CD14-positive monocyte (primary cell): ENCODE results near the gene CPNE9. TPM values are rescaled to one million over a fixed set of nuclear protein-coding genes. Genes with fewer than 3 reads are reported as not detected.
A peak's percentile ranks its signal among the peaks of the same experiment; 100 is the strongest.

Experiments
- DNase-seq, 3 donors: peaks; one replicate each; pipeline ENCODE4 v3.0.0-alpha.2; 2011 to 2022
- H2AFZ ChIP-seq: 2 replicates; pipeline ENCODE4 v1.6.0; 2012; ENCODE audit warnings: mild to moderate bottlenecking, low read depth, low read length, inconsistent platforms; ENCODE audit not compliant: insufficient read depth, poor library complexity, severe bottlenecking
- H3K27ac ChIP-seq, 2 donors: 1 replicate in 1 of 2; 2 replicates in 1 of 2; pipeline ENCODE4 v1.5.1; 2012 to 2013; ENCODE audit warnings: low read length in 2 of 2, control low read depth in 1 of 2, inconsistent platforms in 1 of 2, low read depth in 1 of 2, mild to moderate bottlenecking in 1 of 2
- H3K27me3 ChIP-seq, 2 donors: one replicate each; pipeline versions ENCODE4 v1.6.0 to v1.6.1; 2011 to 2013; ENCODE audit warnings: low read length in 2 of 2; ENCODE audit not compliant: control insufficient read depth in 2 of 2, insufficient read depth in 2 of 2
- H3K36me3 ChIP-seq, 2 donors: replicated peaks in 1 of 2; 1 replicate in 1 of 2; 2 replicates in 1 of 2; pipeline versions ENCODE4 v1.5.1 to v1.6.1; 2012 to 2013; ENCODE audit warnings: low read length in 2 of 2, control low read depth in 1 of 2, inconsistent platforms in 1 of 2, mild to moderate bottlenecking in 1 of 2; ENCODE audit not compliant: insufficient read depth in 2 of 2, control insufficient read depth in 1 of 2
- H3K4me1 ChIP-seq, 2 donors: 1 replicate in 1 of 2; 2 replicates in 1 of 2; pipeline versions ENCODE4 v1.5.1 to v1.6.1; 2012 to 2013; ENCODE audit warnings: low read length in 2 of 2, control low read depth in 1 of 2, inconsistent platforms in 1 of 2, mild to moderate bottlenecking in 1 of 2, moderate library complexity in 1 of 2; ENCODE audit not compliant: insufficient read depth in 2 of 2, control insufficient read depth in 1 of 2
- H3K4me2 ChIP-seq: replicated peaks from 2 replicates; pipeline ENCODE3; 2012; ENCODE audit warnings: low read length, moderate library complexity, mild to moderate bottlenecking; ENCODE audit not compliant: poor library complexity, severe bottlenecking; ENCODE audit errors: extremely low read depth
- H3K4me3 ChIP-seq, 3 experiments: fragments of 200-600 bp in 1 of 3; sonication (generic) in 1 of 3; replicated peaks in 1 of 3; 1 replicate in 2 of 3; 2 replicates in 1 of 3; pipeline ENCODE4 v1.5.1; 2011 to 2013; ENCODE audit warnings: low read length in 3 of 3, mild to moderate bottlenecking in 3 of 3, control low read depth in 2 of 3, low read depth in 2 of 3, inconsistent platforms in 1 of 3, moderate library complexity in 1 of 3
- H3K79me2 ChIP-seq: 2 replicates; pipeline ENCODE4 v1.6.0; 2012; ENCODE audit warnings: mild to moderate bottlenecking, control low read depth, inconsistent platforms, low read length, moderate library complexity; ENCODE audit not compliant: insufficient read depth
- H3K9ac ChIP-seq: 2 replicates; pipeline ENCODE4 v1.6.0; 2017; ENCODE audit warnings: low read length, mild to moderate bottlenecking; ENCODE audit not compliant: insufficient read depth, poor library complexity, severe bottlenecking
- H3K9me3 ChIP-seq, 2 donors: replicated peaks in 1 of 2; 1 replicate in 1 of 2; 2 replicates in 1 of 2; pipeline versions ENCODE4 v1.5.1 to v1.6.1; 2012 to 2013; ENCODE audit warnings: low read length in 2 of 2, control low read depth in 1 of 2; ENCODE audit not compliant: control insufficient read depth in 1 of 2, insufficient read depth in 1 of 2
- H4K20me1 ChIP-seq: 2 replicates; pipeline ENCODE4 v1.6.0; 2012; ENCODE audit warnings: mild to moderate bottlenecking, low read length, control low read depth, moderate library complexity; ENCODE audit not compliant: insufficient read depth
- H3K27ac Mint-ChIP-seq, 7 donors: one replicate each; pipeline ENCODE4 v1.8.0; 2020; ENCODE audit warnings: mild to moderate bottlenecking in 7 of 7, mixed read lengths in 7 of 7, moderate library complexity in 6 of 7, inconsistent platforms in 2 of 7
- H3K27me3 Mint-ChIP-seq, 3 donors: one replicate each; pipeline ENCODE4 v1.8.0; 2021 to 2022; ENCODE audit warnings: low read depth in 3 of 3, mild to moderate bottlenecking in 3 of 3, mixed read lengths in 3 of 3, moderate library complexity in 3 of 3, inconsistent platforms in 1 of 3
- H3K36me3 Mint-ChIP-seq, 2 donors: one replicate each; pipeline ENCODE4 v1.8.0; 2020; ENCODE audit warnings: mixed read lengths in 2 of 2, inconsistent platforms in 1 of 2, mild to moderate bottlenecking in 1 of 2
- H3K4me1 Mint-ChIP-seq: one replicate; pipeline ENCODE4 v1.8.0; 2020; ENCODE audit warnings: mild to moderate bottlenecking, mixed read lengths
- H3K4me3 Mint-ChIP-seq, 2 donors: one replicate each; pipeline ENCODE4 v1.8.0; 2020; ENCODE audit warnings: mild to moderate bottlenecking in 2 of 2, mixed read lengths in 2 of 2, moderate library complexity in 1 of 2
- H3K9me3 Mint-ChIP-seq, 7 donors: one replicate each; pipeline ENCODE4 v1.8.0; 2020 to 2022; ENCODE audit warnings: mixed read lengths in 7 of 7, mild to moderate bottlenecking in 6 of 7, moderate library complexity in 6 of 7, inconsistent platforms in 2 of 7
- WGBS: methylation state at CpG from one replicate; pipeline ENCODE4 v1.1.5; 2013; ENCODE audit warnings: missing lambda C conversion rate; ENCODE audit not compliant: insufficient coverage; 5-methylcytosine and 5-hydroxymethylcytosine counted together
- intact Hi-C, 2 donors: fragments of 100-400 bp; cut with micrococcal nuclease; formaldehyde crosslinking; loops; one replicate each; pipeline versions ENCODE4 v1.15.0 to v1.15.1; 2023
- polyA plus RNA-seq, 3 donors: library from polyadenylated mRNA; depleted of rRNA in 1 of 3; unstranded in 2 of 3; stranded (reverse) in 1 of 3; fragments of 300-500 nt in 2 of 3; fragments of >200 nt in 1 of 3; fragmentation: Illumina TruSeq in 2 of 3; gene quantifications; 1 replicate in 2 of 3; 2 replicates in 1 of 3; pipeline ENCODE4 v1.2.3, GENCODE V29; 2012 to 2021
- TF ChIP-seq, protein P1 (sequence below): fragments of 200-600 bp; IDR thresholded peaks from one replicate; pipeline ENCODE4 v1.8.0; 2022; ENCODE audit warnings: antibody characterized with exemption, mild to moderate bottlenecking

CPNE9 gene
- polyA plus RNA-seq, 3 donors, result 0.51 to 0.55 TPM; not detected in 1

DNA sequence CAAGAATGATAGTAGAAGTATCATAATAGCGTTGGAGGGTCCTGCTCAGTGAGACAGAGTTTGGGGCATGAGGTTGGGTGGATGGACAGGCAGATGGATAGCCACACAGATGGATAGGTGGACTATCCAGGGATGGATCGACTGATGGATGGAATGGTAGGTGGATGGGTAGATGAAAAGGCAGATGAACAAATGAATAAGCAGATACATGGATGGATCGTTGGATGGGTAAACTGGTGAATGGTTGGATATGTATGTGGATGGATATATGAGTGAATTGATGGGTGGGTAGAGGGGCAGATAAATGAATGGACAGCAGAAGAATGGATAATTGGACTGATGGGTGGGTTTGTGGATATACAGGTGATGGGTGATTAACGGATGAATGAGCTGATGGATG is 9.5 kb downstream of the CPNE9 start:
- no peak overlapping the region for H3K4me3 Mint-ChIP-seq
- H3K27me3 Mint-ChIP-seq, result peaks cover 0 to 3% (median 0%) of the 10 kb centered on the region in 3 donors
- Histone ChIP-seq H3K9me3 (no peaks in the 10 kb centered on the region), H3K27ac (no peak overlapping the region), H3K4me1 (peaks cover 29 to 33% of the 10 kb centered on the region in 2 donors), H2AFZ (no peak overlapping the region), H3K79me2 (no peaks in the 10 kb centered on the region), H3K4me2 (no peak overlapping the region), H3K36me3 (no peaks in the 10 kb centered on the region), H4K20me1 (no peaks in the 10 kb centered on the region), H3K4me3 (no peak overlapping the region), H3K27me3 (no peaks in the 10 kb centered on the region), H3K9ac (no peak overlapping the region)
- intact Hi-C loops, result no loop called here
- WGBS, result 94% methylated on average over 4 of the region's 4 CpGs
- TF ChIP-seq, protein P1, sequence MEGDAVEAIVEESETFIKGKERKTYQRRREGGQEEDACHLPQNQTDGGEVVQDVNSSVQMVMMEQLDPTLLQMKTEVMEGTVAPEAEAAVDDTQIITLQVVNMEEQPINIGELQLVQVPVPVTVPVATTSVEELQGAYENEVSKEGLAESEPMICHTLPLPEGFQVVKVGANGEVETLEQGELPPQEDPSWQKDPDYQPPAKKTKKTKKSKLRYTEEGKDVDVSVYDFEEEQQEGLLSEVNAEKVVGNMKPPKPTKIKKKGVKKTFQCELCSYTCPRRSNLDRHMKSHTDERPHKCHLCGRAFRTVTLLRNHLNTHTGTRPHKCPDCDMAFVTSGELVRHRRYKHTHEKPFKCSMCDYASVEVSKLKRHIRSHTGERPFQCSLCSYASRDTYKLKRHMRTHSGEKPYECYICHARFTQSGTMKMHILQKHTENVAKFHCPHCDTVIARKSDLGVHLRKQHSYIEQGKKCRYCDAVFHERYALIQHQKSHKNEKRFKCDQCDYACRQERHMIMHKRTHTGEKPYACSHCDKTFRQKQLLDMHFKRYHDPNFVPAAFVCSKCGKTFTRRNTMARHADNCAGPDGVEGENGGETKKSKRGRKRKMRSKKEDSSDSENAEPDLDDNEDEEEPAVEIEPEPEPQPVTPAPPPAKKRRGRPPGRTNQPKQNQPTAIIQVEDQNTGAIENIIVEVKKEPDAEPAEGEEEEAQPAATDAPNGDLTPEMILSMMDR, result no peak
- no peaks in the 10 kb centered on the region for H3K36me3 Mint-ChIP-seq
- DNase-seq, result no peak
- no peak overlapping the region for H3K27ac Mint-ChIP-seq
- peaks cover 0 to 3% (median 0%) of the 10 kb centered on the region in 7 donors for H3K9me3 Mint-ChIP-seq
- H3K4me1 Mint-ChIP-seq, result peaks cover 35% of the 10 kb centered on the region

DNA sequence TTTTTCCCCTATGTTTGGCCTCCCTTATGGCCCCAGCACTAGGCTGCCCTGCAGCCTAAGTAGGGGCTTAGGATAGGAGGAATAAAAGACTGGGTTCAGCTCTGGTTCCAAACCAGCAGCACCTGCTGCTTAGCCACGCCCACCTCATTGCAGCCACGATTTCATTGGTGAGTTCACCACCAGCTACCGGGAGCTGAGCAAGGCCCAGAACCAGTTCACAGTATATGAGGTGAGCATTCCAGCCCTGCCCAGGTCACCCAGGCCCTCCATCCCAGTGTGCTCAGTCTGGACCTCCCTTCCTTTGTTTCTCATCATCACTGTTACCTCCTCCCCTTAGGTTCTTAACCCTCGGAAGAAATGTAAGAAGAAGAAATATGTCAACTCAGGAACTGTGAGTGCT is 11.5 kb downstream of the CPNE9 start:
- Histone ChIP-seq H2AFZ (peak overlapping the region; percentile 62), H3K27ac (peak overlapping the region; percentile 51 to 77), H3K27me3 (no peaks in the 10 kb centered on the region), H3K79me2 (no peaks in the 10 kb centered on the region), H3K4me1 (peaks cover 29 to 38% of the 10 kb centered on the region in 2 donors), H3K9ac (no peak overlapping the region), H3K36me3 (no peaks in the 10 kb centered on the region), H3K4me2 (peak overlapping the region; percentile 51), H3K4me3 (peak overlapping the region in 1 of 3 experiments; percentile 49), H3K9me3 (no peaks in the 10 kb centered on the region), H4K20me1 (no peaks in the 10 kb centered on the region)
- Mint-ChIP-seq H3K36me3 (no peaks in the 10 kb centered on the region), H3K4me3 (peak overlapping the region; percentile 6 to 8), H3K9me3 (peaks cover 0 to 3% (median 0%) of the 10 kb centered on the region in 7 donors), H3K27ac (peak overlapping the region; percentile 81 to 93 (median 91)), H3K4me1 (peaks cover 37% of the 10 kb centered on the region), H3K27me3 (peaks cover 0 to 2% (median 0%) of the 10 kb centered on the region in 3 donors)
- no peak for DNase-seq
- intact Hi-C loops, result no loop called here
- 25% methylated on average over 4 of the region's 4 CpGs for WGBS
- TF ChIP-seq, protein P1, result no peak
